Activated naive CD8-positive, alpha-beta T cell treated with anti-CD3 and anti-CD28 coated beads, Interleukin-2, amount 50 U/mL, for 24 hours (primary cell): Measurements from ENCODE around the gene ARHGAP44.
A peak's percentile ranks its signal among the peaks of the same experiment; 100 is the strongest.

Experiments
- ATAC-seq: fragments of 150-1000 bp; cut with Tn5 transposase; one replicate; pipeline ENCODE4 v1.10.0; 2021
- DNase-seq: peaks from one replicate; pipeline ENCODE4 v3.0.0; 2021
- H3K27ac Mint-ChIP-seq: one replicate; pipeline ENCODE4 v1.8.0; 2021; ENCODE audit warnings: mild to moderate bottlenecking, mixed read lengths
- H3K27me3 Mint-ChIP-seq: one replicate; pipeline ENCODE4 v1.8.0; 2021; ENCODE audit warnings: mixed read lengths
- H3K36me3 Mint-ChIP-seq: one replicate; pipeline ENCODE4 v1.8.0; 2021; ENCODE audit warnings: low read depth, mixed read lengths
- H3K4me1 Mint-ChIP-seq: one replicate; pipeline ENCODE4 v1.8.0; 2021; ENCODE audit warnings: mixed read lengths
- H3K4me3 Mint-ChIP-seq: one replicate; pipeline ENCODE4 v1.8.0; 2021; ENCODE audit warnings: mild to moderate bottlenecking, moderate library complexity, mixed read lengths
- H3K9me3 Mint-ChIP-seq: one replicate; pipeline ENCODE4 v1.8.0; 2021; ENCODE audit warnings: mixed read lengths

The ARHGAP44 gene, protein sequence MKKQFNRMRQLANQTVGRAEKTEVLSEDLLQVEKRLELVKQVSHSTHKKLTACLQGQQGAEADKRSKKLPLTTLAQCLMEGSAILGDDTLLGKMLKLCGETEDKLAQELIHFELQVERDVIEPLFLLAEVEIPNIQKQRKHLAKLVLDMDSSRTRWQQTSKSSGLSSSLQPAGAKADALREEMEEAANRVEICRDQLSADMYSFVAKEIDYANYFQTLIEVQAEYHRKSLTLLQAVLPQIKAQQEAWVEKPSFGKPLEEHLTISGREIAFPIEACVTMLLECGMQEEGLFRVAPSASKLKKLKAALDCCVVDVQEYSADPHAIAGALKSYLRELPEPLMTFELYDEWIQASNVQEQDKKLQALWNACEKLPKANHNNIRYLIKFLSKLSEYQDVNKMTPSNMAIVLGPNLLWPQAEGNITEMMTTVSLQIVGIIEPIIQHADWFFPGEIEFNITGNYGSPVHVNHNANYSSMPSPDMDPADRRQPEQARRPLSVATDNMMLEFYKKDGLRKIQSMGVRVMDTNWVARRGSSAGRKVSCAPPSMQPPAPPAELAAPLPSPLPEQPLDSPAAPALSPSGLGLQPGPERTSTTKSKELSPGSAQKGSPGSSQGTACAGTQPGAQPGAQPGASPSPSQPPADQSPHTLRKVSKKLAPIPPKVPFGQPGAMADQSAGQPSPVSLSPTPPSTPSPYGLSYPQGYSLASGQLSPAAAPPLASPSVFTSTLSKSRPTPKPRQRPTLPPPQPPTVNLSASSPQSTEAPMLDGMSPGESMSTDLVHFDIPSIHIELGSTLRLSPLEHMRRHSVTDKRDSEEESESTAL

GRCh38 chr17:12789481-12790248 is at the start of gene ARHGAP44:
ARHGAP44 (plus strand) TSS chr17:12789498; CDS start chr17:12789839, 341 bp downstream.
- no peaks in the 10 kb centered on the region for H3K36me3 Mint-ChIP-seq
- peaks cover 45% of the 10 kb centered on the region for H3K27me3 Mint-ChIP-seq
- H3K4me3 Mint-ChIP-seq: peak within 1 kb of the TSS; percentile 60
- peak; percentile 53 for ATAC-seq
- H3K9me3 Mint-ChIP-seq: peaks cover 3% of the 10 kb centered on the region
- peak; percentile 1 for DNase-seq
- peaks cover 6% of the 10 kb centered on the region for H3K4me1 Mint-ChIP-seq
- no peak within 1 kb of the TSS for H3K27ac Mint-ChIP-seq

DNA sequence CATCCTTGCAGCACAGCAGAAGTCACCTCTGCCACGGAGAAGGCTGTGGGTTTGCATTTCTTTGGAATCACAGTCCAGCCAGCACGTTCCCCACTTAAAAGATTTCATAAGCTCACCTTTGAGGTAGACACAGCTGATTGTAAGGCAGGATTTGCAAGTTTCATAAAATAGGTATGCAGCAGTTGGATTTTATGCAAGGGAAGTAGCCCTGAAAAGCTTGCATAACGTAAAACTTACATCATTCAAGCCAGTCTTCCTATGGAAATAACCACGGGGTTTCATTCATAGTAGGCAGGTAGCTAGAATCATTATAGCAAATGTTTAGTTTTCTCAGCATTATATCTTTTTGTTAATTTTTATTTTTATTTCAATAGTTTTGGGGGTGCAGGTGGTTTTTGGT is 49.8 kb upstream of the ARHGAP44 start:
- DNase-seq: no peak
- Mint-ChIP-seq H3K27me3 (no peaks in the 10 kb centered on the region), H3K4me3 (no peak overlapping the region), H3K4me1 (no peaks in the 10 kb centered on the region), H3K9me3 (peaks cover 3% of the 10 kb centered on the region), H3K36me3 (no peaks in the 10 kb centered on the region), H3K27ac (no peak overlapping the region)
- no peak for ATAC-seq

DNA sequence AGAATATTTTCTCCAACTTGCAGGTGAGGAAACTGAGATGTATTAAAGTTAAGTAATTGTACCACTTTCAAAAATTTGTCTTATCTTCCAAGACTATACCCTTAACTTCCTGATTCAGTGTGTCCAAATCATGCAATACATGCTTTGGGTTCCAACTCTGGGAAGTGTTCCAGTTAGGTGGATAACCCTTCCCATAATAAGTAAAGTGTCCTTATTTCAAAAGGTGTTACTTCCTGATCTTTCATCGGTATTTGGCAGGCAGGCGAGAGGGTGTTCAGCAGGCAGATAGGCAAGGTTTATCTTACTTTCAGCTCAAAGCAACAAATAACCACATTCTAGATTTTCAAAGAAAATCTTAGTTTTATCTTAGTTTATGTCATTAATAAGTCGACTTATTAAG is 46.3 kb upstream of the ARHGAP44 start:
- Mint-ChIP-seq H3K4me3 (no peak overlapping the region), H3K27ac (no peak overlapping the region), H3K27me3 (no peaks in the 10 kb centered on the region), H3K9me3 (peaks cover 8% of the 10 kb centered on the region), H3K4me1 (no peaks in the 10 kb centered on the region), H3K36me3 (no peaks in the 10 kb centered on the region)
- DNase-seq (no peak), ATAC-seq (no peak)

DNA sequence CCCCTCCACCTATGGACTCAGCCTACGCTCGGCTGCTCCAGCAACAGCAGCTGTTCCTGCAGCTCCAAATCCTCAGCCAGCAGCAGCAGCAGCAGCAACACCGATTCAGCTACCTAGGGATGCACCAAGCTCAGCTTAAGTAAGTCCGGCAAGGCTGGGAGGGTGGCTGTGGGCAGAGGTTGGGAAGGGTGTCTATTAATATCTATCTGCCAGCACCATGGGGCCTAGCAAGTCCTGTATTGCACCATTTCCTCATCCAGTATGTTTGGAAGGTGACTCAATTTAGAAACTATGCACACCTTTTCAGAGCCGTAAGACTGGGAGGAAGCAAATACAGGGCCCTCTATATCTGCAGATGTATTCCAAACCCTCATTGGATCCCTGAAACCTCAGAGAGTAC is 45.0 kb upstream of the ARHGAP44 start:
- Mint-ChIP-seq H3K27ac (no peak overlapping the region), H3K27me3 (no peaks in the 10 kb centered on the region), H3K4me3 (no peak overlapping the region), H3K9me3 (peaks cover 8% of the 10 kb centered on the region), H3K36me3 (no peaks in the 10 kb centered on the region), H3K4me1 (no peaks in the 10 kb centered on the region)
- no peak for DNase-seq
- ATAC-seq: no peak

DNA sequence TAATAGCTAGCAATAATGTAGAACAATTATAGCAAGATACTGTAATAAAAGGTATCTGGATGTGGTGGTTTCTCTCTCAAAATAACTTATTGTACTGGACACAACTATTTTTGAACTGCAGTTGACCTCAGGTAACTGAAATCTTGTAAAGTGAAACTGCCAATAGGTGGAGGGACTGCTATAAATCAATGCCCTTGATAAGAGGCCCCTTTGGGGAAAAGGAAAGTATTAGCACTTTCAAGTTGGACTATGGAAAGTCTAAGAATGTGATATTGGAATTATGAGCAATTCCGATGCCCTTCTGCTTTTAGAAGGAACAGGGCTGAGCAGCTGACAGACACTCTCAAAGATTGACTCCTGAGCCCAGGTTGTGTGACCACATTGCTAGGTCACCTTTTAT is 44.5 kb upstream of the ARHGAP44 start:
- ATAC-seq: no peak

GRCh38 chr17:12745486-12745885 is 43.8 kb upstream of the ARHGAP44 start:
- Mint-ChIP-seq H3K9me3 (peaks cover 8% of the 10 kb centered on the region), H3K27me3 (no peaks in the 10 kb centered on the region), H3K36me3 (no peaks in the 10 kb centered on the region), H3K4me1 (no peaks in the 10 kb centered on the region), H3K27ac (no peak overlapping the region), H3K4me3 (no peak overlapping the region)
- ATAC-seq: no peak
- DNase-seq: no peak

More for the DNA sequence above, 44.5 kb upstream of the ARHGAP44 start:
- H3K36me3 Mint-ChIP-seq: no peaks in the 10 kb centered on the region
- no peak for DNase-seq
- H3K4me1 Mint-ChIP-seq: no peaks in the 10 kb centered on the region
- H3K27me3 Mint-ChIP-seq: no peaks in the 10 kb centered on the region
- no peak overlapping the region for H3K4me3 Mint-ChIP-seq
- no peak overlapping the region for H3K27ac Mint-ChIP-seq
- peaks cover 8% of the 10 kb centered on the region for H3K9me3 Mint-ChIP-seq

- DNase-seq: no peak
- no peaks in the 10 kb centered on the region for H3K4me1 Mint-ChIP-seq
- H3K4me3 Mint-ChIP-seq: no peak overlapping the region
- no peak overlapping the region for H3K27ac Mint-ChIP-seq
- no peak for ATAC-seq
- peaks cover 5% of the 10 kb centered on the region for H3K9me3 Mint-ChIP-seq
- H3K36me3 Mint-ChIP-seq: no peaks in the 10 kb centered on the region
- H3K27me3 Mint-ChIP-seq: no peaks in the 10 kb centered on the region
Observed at GRCh38 chr17:12756786-12757185, 32.5 kb upstream of the ARHGAP44 start.

GRCh38 chr17:12759090-12759489 is 30.2 kb upstream of the ARHGAP44 start:
- Mint-ChIP-seq H3K4me1 (no peaks in the 10 kb centered on the region), H3K4me3 (no peak overlapping the region), H3K27ac (no peak overlapping the region), H3K36me3 (no peaks in the 10 kb centered on the region), H3K27me3 (no peaks in the 10 kb centered on the region), H3K9me3 (peaks cover 10% of the 10 kb centered on the region)
- ATAC-seq: no peak
- DNase-seq: no peak

DNA sequence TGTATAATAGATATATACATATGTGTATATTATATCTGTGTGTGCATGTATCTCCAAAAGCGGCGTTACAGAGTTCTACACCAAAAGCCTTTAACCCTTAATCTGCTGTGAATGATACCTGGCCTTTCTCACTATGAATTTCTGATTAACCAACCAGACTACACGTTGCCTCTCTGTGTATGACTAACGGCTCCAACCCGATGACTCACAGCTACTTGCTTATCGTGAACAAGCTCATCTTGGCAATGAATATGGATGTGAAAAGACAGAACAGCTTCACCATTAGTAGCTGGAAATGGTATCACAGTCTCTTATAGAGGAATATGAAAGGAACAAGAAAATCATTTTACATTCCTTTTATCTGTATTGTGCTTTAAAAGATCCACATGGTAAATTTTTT is 23.8 kb upstream of the ARHGAP44 start:
- no peak for DNase-seq
- peaks cover 9% of the 10 kb centered on the region for H3K9me3 Mint-ChIP-seq
- H3K27me3 Mint-ChIP-seq: peaks cover 3% of the 10 kb centered on the region
- no peaks in the 10 kb centered on the region for H3K36me3 Mint-ChIP-seq
- H3K27ac Mint-ChIP-seq: no peak overlapping the region
- ATAC-seq: no peak
- no peak overlapping the region for H3K4me3 Mint-ChIP-seq
- H3K4me1 Mint-ChIP-seq: no peaks in the 10 kb centered on the region

GRCh38 chr17:12768255-12768654 is 21.0 kb upstream of the ARHGAP44 start:
- Mint-ChIP-seq H3K27me3 (peaks cover 3% of the 10 kb centered on the region), H3K4me1 (no peaks in the 10 kb centered on the region), H3K27ac (no peak overlapping the region), H3K4me3 (no peak overlapping the region), H3K9me3 (peaks cover 4% of the 10 kb centered on the region), H3K36me3 (no peaks in the 10 kb centered on the region)
- DNase-seq (no peak), ATAC-seq (no peak)

- Mint-ChIP-seq H3K36me3 (no peaks in the 10 kb centered on the region), H3K9me3 (peaks cover 4% of the 10 kb centered on the region), H3K27ac (no peak overlapping the region), H3K4me3 (no peak overlapping the region), H3K4me1 (no peaks in the 10 kb centered on the region), H3K27me3 (peaks cover 3% of the 10 kb centered on the region)
- ATAC-seq (no peak), DNase-seq (no peak)
Observed at GRCh38 chr17:12769981-12770380, 19.3 kb upstream of the ARHGAP44 start.

DNA sequence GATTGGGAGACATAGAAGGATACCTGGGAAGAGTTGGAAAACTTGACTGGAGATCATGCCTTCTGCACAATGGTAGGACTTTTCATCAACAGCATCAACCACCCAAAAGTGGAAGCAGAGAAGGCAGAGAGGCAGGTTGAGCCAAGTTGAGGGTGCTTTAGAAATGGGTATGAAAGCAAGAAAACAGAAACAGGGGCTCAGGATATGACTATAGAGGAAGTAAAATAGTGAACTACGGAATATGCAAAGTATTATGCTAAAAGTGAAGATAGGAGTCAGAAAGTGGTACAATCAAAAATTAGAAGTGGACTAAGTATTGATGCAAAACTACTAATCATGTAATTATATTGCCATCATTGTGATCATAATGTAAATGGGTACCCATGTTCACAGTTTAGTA is 16.1 kb upstream of the ARHGAP44 start:
- ATAC-seq (no peak), DNase-seq (no peak)
- peaks cover 4% of the 10 kb centered on the region for H3K9me3 Mint-ChIP-seq
- peaks cover 3% of the 10 kb centered on the region for H3K27me3 Mint-ChIP-seq
- no peak overlapping the region for H3K27ac Mint-ChIP-seq
- no peak overlapping the region for H3K4me3 Mint-ChIP-seq
- H3K36me3 Mint-ChIP-seq: no peaks in the 10 kb centered on the region
- H3K4me1 Mint-ChIP-seq: no peaks in the 10 kb centered on the region

- DNase-seq: peak; percentile 36
Observed at GRCh38 chr17:12789075-12789480, 220 bp upstream of the ARHGAP44 start.

DNA sequence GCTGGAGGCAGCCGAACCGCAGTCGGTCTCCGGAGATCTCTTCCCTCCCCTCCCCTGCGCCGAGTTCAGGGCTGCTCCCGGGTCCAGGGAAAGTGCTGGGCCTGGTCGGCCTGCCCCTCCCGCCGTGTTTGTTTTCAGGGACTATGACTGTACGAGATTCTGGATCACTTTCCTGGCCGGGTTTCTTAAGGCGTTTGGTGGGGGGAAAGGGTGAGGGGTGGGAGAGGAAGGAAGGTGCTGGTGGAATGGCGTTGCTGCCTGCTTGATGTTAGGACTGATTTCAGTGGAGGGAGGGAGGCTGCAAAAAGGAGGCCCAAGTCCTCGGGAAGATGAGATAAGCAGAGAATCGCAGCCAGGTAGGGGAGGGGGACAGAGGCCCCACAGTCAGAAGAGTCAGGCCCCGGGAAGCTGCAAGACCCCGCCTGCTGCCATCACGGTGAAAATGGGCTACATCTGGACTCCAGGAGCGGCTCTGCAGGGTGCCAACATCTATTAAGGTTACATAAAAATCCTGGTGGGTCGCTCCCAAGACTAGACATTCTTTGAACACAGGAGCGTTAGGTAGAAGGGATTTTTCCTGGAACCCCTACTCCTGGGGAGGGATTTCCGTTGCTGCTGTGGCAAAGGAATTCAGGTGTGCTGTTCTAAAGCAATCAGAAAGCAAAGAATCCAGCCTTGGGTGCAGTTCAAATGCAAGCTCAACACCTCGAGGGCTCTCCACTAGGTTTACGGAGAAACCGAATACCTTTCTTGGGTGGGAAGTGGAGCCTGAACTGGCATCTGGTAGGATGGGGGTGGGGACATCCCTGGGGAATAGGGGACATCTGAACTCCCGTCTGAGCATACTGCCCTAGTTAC is 1.2 kb downstream of the ARHGAP44 start:
- no peak for ATAC-seq
- H3K4me1 Mint-ChIP-seq: peaks cover 6% of the 10 kb centered on the region
- no peaks in the 10 kb centered on the region for H3K36me3 Mint-ChIP-seq
- H3K27me3 Mint-ChIP-seq: peaks cover 45% of the 10 kb centered on the region
- no peak for DNase-seq
- peaks cover 3% of the 10 kb centered on the region for H3K9me3 Mint-ChIP-seq
- H3K4me3 Mint-ChIP-seq: peak overlapping the region; percentile 60
- no peak overlapping the region for H3K27ac Mint-ChIP-seq

More at GRCh38 chr17:12789075-12789480, 220 bp upstream of the ARHGAP44 start:
- peak overlapping the region; percentile 60 for H3K4me3 Mint-ChIP-seq
- H3K36me3 Mint-ChIP-seq: no peaks in the 10 kb centered on the region
- H3K4me1 Mint-ChIP-seq: peaks cover 6% of the 10 kb centered on the region
- H3K27ac Mint-ChIP-seq: no peak overlapping the region
- ATAC-seq: no peak
- H3K9me3 Mint-ChIP-seq: peaks cover 3% of the 10 kb centered on the region
- peaks cover 45% of the 10 kb centered on the region for H3K27me3 Mint-ChIP-seq
